NCI-H226 (cell line): Measurements from ENCODE around the gene CNTNAP2.

Experiments used
- DNase-seq: peaks from one replicate; pipeline ENCODE4 v3.0.0-alpha.2; 2015

CNTNAP2 gene

DNA sequence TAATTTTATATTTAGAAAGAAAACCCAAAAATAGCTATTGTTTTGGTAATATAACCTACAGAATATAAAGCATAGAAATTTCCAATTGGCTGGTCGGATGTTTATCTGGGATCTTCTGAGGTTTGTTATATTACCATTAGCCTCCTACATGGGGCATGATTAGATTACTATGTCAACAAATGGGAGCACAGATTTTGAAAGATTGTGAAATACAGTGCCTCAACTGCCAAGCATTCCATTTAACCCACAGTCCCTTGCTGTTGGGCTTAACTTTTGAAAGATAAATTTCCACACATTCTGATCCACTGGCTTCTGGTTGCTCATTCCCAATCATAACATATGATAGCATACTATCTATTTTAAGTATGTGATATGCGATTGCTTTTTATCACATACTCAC is 2018.5 kb downstream of the CNTNAP2 start:
- DNase-seq = no peak

DNA sequence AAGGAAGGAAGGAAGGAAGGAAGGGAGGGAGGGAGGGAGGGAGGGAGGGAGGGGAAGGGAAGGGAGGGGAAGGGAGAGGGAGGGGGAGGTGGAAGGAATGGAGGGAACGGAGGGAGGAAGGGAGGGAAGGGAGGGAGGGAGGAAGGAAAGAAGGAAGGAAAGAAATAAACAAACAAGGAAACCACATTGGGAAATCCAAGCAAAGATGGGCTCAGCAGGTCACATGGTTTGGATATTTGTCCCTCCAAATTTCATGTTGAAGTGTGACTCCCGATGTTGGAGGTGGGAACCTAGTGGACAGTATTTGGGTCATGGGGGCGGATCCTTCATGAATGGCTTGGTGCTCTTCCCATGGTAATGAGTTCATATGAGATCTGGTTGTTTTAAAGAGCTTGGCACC is 2019.4 kb downstream of the CNTNAP2 start:
- DNase-seq = no peak

DNA sequence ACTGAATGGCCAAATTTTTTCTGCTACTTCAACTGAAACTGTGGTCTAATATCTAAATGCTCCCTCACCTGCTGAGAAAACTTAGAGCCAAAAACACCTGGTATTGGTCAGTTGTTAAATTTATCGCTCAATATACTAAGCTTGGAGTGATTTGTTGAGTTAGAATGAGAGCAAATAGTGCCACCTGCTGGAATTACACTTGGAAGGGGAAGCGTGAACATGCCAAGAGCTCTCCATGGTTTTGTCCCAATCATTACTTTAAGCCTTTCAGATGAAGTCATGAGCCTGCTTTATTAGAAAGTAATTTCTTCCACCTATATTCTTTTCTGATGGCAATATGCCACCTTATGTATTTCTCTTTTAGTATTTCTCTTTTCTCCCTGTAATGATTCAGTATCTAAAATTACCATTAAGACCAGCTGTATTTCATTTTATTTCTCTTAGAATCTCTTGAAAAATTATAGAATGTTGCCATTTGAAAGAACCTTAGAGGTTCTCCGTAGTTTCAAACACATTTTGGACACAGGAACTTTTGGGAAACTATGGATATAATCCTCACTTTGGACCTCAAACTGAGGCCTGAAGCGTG is 2026.2 kb downstream of the CNTNAP2 start:
- no peak for DNase-seq

DNA sequence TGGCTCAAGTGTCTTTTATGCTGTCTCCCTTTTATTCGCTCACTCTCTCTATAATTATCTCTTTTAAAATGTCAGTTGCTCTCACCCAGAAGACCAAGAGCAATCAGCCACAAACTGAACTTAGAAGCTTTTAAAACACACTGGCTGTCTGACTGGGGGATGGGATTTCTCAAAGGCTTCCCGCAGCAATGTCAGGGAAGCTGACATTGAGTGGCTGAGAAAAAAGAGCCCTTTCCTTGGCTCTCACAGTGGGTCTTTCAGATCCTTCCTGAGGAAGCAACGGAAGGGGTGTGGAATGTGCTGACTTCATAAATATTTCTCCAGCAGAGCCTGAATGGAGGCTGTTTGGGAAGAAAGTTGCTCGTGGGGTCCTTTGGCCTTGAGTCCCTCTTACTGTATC is 2028.2 kb downstream of the CNTNAP2 start:
- no peak for DNase-seq

DNA sequence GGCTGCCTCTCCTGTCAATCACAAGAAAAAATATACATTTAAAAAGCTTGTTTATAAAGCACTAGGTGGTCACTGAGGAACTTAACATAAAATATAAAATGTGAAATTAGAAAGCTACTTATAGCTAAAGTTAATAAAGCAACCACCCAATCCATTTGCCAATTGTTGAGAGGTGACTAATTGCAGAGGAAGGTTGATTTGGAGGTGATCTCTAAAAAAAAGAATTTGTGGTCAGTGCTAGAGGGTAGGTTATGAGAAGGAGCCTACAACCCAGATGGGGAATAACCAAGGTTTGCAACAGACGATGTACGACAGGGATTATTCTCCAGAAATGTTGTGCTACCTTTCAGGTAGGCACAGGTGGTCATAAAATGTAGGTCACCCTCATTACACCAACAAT is 2029.7 kb downstream of the CNTNAP2 start:
- DNase-seq = no peak

DNA sequence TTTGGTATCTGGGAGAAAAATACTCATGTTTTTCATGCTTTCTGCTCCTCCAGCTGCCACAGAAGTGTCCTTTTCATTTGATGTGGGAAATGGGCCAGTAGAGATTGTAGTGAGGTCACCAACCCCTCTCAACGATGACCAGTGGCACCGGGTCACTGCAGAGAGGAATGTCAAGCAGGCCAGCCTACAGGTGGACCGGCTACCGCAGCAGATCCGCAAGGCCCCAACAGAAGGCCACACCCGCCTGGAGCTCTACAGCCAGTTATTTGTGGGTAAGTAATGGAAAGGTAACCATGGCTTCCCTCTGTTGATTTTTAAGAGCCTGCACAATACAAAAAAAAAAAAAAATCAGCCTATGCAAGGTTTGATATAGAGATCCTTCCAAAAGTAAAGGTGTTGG is 2030.8 kb downstream of the CNTNAP2 start:
- DNase-seq = no peak

DNA sequence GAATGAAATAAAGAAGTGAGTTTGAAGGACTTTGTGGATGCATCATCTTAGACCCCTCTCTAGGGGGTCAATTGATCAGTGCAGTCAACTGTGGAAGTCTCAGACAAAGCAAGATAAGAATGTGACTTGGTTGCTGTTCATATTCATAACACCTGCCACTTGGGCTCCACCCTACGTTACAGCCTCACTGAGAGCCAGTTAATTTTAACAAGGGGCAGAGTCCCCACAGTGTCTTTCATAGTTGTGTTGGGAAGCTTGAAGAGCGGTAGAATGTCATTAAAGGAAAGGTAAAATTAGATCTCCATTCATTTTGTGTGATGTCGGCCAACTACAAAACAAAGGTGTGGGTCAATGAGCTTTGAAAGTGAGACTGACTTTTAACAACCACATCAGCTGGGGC is 2031.9 kb downstream of the CNTNAP2 start:
- no peak for DNase-seq

DNA sequence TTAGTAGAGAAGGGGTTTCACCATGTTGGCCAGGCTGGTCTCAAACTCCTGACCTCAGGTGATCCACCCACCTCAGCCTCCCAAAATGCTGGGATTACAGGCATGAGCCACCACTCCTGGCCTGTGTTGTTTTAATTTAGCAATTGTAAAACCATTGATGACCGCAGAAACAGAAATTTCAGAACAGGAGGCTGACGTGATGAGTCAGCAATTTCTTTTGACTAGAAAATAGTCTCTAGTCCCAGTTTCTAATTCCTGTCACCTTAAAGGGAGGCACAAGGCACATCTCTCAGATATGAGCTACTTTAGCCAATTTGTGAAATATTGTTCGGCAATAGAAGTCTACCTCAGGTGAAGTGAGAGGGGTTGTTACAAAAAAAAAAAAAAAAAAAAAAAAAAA is 2033.1 kb downstream of the CNTNAP2 start:
- DNase-seq = no peak

DNA sequence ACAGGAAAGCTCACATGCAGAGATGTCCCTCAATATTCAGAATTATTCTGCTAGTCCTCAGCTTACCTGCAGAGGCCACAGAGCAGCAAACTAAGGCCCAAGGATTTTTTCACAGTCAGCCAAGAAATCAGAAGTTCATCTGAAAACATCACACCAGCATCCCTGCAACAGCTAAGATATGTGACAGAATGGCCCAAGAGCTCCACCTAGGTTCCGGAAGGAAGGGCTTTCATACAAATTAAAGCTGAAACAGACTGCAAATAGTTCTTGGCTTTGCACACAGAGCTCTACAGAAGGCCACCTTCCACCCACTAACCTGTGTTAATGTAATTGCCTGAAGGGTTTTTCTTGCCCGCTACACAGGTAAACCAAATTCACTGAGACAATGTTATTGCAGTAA is 2035.2 kb downstream of the CNTNAP2 start:
- no peak for DNase-seq

DNA sequence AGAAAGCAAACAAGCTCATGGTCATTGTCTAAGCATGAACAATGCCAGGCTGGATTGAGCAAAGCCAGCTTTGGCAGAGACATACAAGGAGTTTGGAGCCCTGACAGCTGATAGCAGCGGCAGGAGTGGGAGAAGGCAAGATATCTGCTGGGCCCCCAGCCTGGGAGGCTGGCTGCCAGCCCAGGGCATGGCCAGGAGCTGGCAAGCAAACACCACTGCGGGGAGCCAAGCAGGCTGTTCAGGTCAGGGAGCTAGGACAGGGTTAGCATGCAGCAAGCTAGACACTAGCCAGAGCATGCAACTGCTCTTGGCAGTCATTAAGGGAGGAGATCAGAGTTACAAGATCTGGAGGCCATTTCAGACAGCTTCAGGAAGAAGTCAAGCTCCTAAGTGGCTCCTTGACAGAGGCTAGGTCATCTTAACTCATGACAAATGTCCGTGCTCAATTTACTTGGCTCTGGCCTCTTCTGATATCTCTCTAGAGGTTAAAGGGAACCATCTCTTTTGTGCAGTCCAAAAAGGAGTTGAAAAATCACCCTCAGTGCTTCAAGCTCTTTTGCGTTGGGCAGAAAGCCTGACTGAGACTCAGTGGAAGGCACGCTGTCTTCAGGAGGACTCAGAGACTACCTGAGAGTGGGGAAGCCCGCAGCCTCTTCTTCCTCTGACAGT is 2037.1 kb downstream of the CNTNAP2 start:
- DNase-seq = no peak

DNA sequence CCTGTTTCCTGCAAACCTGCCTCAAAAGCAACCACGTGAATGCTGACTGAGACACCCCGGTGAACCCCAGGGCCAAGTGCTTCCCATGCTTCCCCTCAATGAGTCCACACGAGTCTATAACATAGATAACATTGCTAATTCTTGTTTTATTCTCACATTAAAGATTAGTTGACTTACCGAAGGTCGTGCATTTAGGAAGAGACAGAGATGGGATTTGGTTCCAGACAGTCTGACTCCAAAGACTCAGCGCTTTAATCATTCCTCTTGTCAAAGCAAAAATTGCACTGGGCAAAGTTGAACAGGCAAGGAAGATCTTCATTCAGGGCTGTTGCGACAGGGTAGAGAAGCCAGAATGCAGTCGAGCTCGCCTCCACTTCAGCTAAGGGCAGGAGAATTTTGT is 2038.4 kb downstream of the CNTNAP2 start:
- DNase-seq = no peak

DNA sequence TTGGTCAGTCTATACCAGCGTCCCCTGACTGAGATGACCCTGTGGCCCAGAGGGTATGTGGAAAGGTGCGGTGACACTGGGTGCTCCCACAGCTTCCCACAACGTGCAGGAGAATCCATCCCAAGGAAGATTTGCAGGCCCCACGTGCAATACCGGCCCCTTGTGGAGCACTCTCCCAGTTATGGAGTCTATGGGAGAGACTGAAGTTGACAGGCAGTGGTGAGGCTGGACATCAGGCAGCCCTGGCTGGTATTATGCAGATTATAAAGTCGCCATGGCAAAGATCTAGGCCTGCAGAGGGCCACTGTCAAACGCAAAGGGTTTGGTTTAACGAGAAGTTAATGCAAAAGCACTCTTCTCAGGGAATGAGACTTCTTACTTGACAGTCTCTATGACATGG is 2039.2 kb downstream of the CNTNAP2 start:
- no peak for DNase-seq

DNA sequence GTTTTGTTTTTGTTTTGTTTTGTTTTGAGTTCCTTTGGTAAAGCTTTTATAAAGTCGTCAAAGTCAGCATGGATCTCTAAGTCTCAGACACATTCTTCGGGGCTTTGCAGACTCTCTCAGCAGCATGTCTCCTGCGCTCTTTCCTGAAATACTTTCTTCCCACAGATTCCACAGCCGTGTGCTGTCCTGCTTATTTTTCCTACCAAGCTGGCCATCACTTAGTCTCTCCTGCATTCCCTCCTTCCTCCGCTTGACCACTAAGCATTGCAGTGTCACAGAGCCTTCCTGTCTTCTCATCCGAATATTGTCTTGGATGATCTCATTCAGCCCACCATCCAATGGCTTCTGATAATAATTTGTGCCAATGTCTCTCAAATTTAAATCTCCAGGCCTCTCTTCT is 2039.6 kb downstream of the CNTNAP2 start:
- no peak for DNase-seq

DNA sequence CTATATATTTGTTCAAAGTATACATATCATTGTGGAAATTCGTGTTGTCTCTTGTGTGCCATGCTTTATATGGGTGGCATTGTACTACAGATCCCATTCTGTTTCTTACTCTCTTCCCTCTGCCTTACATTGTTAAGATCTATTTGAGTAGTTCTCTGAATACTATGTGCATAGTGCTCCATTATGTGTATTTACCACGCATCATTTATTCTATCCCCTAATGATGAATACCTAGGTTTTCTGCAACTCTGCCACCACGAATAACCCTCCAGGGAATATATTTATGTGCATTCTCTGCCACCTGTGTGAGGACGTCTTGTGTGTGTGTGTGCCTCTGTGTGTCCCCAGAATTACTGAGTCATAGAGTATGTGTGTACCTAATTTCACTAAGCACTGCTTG is 2042.7 kb downstream of the CNTNAP2 start:
- DNase-seq = no peak

DNA sequence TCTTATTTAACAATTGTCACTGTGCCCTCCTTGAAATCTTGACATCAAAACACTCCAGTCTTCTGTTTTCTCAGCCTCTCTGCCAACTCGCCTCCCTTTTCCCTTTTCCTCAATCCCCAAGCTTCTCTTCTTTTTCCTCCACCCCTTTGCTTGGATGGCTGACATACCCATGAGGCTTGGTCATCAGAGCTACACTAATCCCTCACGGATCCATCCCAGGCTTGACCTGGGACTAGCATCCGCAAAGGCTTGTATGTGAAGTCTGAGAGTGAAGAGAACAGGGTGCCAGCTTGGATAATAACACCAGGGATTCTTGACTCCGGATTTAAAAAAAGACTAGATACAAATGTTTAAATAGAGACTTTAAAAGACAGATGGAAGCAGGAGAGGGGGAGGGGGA is 2045.2 kb downstream of the CNTNAP2 start:
- no peak for DNase-seq

DNA sequence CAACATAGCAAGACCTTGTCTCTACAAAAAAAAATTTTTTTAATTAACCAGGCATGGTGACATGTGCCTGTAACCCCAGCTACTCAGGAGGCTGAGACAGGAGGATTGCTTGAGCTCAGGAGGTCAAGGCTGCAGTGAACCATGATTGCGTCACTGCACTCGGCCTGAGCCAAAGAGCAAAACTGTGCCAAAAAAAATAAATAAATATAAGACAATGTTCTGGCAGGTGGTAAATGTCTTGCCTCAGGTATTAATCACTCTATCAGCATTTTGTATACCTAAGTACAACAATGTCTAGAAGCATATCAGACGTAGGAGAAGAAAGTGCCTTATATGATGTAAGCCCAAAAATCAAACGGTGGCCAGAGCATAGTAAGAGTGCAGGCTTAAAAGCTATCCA is 2046.2 kb downstream of the CNTNAP2 start:
- no peak for DNase-seq

DNA sequence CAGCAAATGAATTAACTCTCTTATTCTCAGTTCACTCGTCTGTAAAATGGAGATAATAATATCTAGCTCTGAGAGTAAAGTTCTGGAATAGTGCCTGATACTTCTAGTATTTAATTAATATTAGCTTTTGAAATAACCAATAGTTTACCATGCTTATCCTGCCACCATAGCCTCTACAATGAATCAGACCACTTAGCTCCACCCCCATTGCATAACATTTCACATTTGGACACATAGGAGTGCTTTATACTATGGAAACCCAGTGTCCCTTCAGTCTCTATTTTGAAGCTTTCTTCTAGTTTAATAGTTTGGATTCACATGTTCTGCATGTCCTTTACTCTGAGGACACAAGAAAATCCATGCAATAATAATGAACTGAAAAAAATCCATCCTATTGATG is 2046.6 kb downstream of the CNTNAP2 start:
- DNase-seq = no peak

DNA sequence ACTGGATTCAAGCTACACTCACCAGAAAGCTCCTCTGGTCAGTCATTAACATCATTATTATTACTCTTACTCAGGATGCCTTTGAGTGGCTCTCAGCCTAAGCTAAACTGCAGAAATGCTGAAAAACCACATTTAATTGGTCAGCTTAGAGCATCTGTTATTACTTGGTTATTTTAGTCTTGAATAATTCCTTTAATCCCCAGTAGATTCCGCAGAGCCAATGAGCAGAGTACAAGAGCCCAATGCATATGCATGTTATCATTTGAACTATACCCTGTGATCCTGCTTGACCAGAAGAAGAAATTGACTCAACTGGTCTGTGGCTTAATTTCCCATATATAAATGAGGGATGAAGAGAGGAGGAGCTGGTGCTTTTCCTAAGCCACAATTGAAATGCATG is 2056.3 kb downstream of the CNTNAP2 start:
- no peak for DNase-seq

DNA sequence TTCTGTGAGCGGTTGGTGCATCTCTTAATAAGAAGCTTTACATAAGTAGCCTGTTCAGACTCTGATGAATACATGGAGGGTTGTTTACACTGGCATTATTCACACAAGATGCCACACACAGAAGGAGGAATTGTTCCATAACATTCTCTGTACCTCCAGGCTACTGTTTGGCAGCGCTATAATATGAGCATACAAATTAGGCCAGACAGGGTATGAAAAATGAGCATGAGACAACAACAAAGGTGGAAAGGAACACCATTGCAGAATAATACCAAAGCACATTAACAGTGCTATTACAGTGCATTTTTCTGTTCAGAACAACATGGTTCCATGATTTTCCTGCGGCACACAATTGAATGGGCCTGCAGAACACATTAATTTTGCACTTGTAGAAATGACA is 2056.8 kb downstream of the CNTNAP2 start:
- DNase-seq = no peak

DNA sequence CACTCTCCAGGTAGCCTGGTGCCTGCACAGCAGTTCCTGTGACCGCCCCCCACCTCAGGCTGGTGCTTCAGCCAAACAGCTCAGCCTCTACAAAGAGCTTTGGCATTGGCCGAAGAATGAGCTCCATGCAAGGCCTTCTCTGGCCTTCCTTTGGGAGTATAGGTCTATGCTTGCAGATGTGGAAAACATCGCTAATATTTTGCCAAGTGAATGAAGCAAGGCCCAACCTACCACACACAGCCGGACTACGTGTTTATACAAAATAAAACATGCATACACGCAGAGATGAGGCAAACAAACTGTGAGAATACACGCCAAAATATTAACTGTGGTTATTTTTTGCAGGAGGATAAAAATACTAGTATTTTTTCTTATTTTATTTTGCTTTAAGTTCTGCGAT is 2057.8 kb downstream of the CNTNAP2 start:
- DNase-seq = no peak

DNA sequence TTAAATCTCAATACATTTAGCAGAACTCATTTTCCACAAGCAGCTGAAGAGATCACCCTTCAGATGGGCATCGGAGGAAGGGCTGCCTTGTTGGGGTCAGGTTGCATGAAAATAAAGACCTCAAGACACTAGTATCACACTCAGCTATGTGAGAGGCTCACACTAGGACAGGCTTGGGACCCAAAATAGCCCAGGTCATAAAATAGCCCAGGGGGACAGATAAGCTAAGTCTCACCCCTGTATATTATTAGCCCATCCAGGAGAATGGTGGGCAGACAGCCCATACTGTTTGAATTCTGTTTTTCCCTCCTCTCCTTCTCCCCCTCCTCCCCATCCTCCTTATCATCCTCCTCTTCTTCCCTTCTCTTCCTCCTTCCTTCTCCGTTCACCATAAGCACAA is 2058.9 kb downstream of the CNTNAP2 start:
- DNase-seq = no peak

DNA sequence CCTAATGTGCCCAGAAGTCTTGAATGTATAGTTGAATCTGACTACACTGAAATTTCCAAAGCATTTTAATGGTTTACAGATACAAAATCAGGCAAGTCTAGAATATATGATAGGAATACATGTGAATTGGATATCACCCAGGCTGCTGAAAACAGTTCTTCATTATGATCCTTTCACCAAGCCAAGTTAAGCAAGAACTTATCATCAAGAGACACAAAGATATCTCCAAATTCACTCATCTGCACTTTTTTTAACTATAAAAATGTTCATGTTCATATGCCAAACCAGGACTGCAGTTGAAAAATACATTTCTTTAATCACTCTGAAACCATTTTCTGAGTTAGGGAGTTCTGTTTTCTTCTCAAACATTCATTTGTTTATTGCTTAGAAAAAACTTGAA is 2061.4 kb downstream of the CNTNAP2 start:
- no peak for DNase-seq

DNA sequence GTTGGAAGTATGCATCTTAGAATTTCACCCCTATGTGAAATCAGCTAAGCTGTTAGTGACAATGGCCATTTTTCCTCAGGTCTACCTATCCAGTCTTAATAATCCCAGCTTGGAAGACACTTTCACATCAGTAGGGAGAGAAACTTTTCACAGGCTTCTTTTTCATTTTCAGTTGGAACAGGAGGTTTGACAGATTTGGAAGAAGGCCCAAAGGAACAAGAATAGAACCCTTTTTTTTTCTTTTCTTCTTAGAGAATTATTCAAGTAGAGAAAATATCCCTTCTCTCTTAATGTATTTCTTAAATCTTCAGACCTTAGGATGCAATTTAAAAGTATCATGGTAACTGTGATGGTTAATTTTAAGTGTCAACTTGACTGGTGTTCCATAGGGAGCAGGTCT is 2063.5 kb downstream of the CNTNAP2 start:
- DNase-seq = no peak

DNA sequence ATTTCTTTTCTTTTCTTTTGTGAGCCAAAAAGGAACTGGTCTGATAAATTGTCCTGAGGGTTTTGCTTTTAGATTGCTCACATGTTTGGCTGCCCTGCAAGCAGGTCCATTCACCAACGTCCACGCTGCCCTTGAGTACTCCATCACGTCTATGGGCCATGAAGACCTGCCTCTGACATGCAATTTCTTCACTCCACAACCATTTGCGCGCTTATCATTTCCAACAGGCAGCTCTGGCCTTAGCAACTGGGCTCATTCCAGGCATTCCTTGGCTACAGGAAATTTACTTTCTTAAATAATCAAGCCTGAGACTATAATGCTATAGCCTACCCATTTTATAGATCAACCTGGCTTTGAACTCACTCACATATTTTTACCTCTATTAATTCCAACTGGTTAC is 2065.7 kb downstream of the CNTNAP2 start:
- DNase-seq = no peak

DNA sequence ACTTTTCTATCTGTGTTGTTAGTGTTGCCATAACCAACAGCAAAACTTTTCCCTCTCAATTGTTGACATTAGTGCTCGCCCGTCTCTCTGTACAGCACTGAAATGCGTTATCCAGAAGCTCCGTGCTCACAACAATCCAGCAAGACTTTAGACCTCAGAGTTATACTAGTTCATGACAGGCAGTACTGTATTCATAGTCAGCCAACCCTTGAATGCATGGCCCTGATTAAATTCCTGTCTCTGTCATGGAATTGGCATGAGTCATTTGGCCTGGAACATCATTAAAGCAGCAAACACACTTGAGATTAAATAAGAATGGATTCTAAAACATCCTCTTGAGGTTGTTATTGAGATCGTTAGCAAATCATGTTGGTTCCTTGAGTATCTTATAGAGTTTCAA is 2068.4 kb downstream of the CNTNAP2 start:
- no peak for DNase-seq
